Left lung (tissue), 10 donors: ENCODE results near the gene BDH2. TPM values are rescaled to one million over a fixed set of nuclear protein-coding genes. Genes with fewer than 3 reads are reported as not detected.

Source experiments
- ATAC-seq: fragments of 200-7000 bp; cut with Tn5 transposase; one replicate; pipeline ENCODE4 v1.9.1; 2020; ENCODE audit warnings: moderate library complexity
- DNase-seq, 4 donors: peaks; one replicate each; pipeline ENCODE4 v3.0.0-alpha.2; 2013 to 2020
- H3K27ac ChIP-seq, 2 donors: fragments of 200-600 bp; sonication (generic) in 1 of 2; one replicate each; pipeline versions ENCODE4 v1.5.0 to v1.8.0; 2020 to 2021
- H3K27me3 ChIP-seq, 2 donors: fragments of 200-600 bp; sonication (generic) in 1 of 2; one replicate each; pipeline versions ENCODE4 v1.5.0 to v1.8.0; 2020 to 2021
- H3K36me3 ChIP-seq, 2 donors: fragments of 200-600 bp; sonication (generic) in 1 of 2; one replicate each; pipeline versions ENCODE4 v1.5.0 to v1.8.0; 2020 to 2021
- H3K4me1 ChIP-seq, 2 donors: fragments of 200-600 bp; one replicate each; pipeline ENCODE4 v1.8.0; 2021
- H3K4me3 ChIP-seq, 2 donors: fragments of 200-600 bp; sonication (generic) in 1 of 2; one replicate each; pipeline versions ENCODE4 v1.5.0 to v1.8.0; 2020 to 2021; ENCODE audit warnings: mild to moderate bottlenecking in 1 of 2
- H3K9me3 ChIP-seq, 2 donors: fragments of 200-600 bp; sonication (generic) in 1 of 2; one replicate each; pipeline versions ENCODE4 v1.5.0 to v1.8.0; 2020 to 2021
- intact Hi-C, 2 donors: fragments of 100-400 bp; cut with DNase I; formaldehyde crosslinking; loops; one replicate each; pipeline versions ENCODE4 v1.11.2 to v1.14.2; 2022
- polyA plus RNA-seq, 6 donors: library from polyadenylated mRNA; unstranded; fragments of 120-200 nt; gene quantifications; one replicate each; pipeline ENCODE4 v1.2.1, GENCODE V29; 2013; ENCODE audit not compliant: insufficient read length in 6 of 6
- total RNA-seq, 2 donors: library from RNA; stranded (reverse); fragmentation: NEBNext Ultra II Directional; extraction: Animal tissue kit (Norgen Biotek cat#: 25700); gene quantifications; one replicate each; pipeline ENCODE4 v1.2.1, GENCODE V29; 2021
- TF ChIP-seq, protein P1 (sequence below), 2 donors: fragments of 200-600 bp; sonication (generic) in 1 of 2; IDR thresholded peaks; one replicate each; pipeline versions ENCODE4 v1.5.0 to v1.8.0; 2021; ENCODE audit warnings: antibody characterized with exemption in 2 of 2
- donor health status: DM: no; HTN: yes; CAD: no.
- donor health status: DM: no; HTN: no; CAD: no.

The BDH2 gene
- total and polyA plus RNA-seq, 8 donors, result 27.2 to 138 (median 113) TPM

DNA sequence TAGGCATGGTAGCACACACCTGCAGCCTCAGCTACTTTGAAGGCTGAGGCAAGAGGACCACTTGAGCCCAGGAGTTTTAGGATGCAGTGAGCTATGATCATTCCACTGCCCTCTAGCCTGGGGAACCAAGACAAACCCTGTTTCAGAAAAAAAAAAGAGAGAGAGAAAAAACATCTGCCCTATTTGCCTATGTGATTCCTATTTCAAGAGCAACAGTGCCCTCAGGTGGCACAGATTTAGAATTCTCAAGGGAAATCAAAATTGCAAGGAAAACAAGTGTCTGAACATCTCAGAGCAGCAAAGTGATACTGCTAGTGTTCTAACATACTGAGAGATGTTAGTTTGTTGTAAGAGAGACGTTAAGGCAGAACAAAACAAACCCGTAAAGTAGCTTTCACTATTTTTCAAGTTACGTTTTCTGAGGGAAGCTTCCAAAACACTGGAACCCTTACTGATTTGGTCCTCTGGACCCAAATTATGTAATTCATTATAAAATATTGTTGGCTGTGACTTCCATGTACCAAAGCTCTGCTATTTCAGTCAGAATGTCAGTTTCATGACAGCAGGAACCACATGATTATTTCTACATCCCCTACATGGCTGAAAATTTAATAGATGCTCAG is 7.9 kb downstream of the BDH2 start:
- no peaks in the 10 kb centered on the region for H3K9me3 ChIP-seq
- H3K27me3 ChIP-seq, result no peaks in the 10 kb centered on the region
- H3K4me1 ChIP-seq, result no peaks in the 10 kb centered on the region
- no peak overlapping the region for H3K4me3 ChIP-seq
- DNase-seq (peak in 2 of 4 donors; percentile 36 to 65), ATAC-seq (peak; percentile 69)
- H3K36me3 ChIP-seq, result peaks cover 0 to 39% of the 10 kb centered on the region in 2 donors
- TF ChIP-seq, protein P1, sequence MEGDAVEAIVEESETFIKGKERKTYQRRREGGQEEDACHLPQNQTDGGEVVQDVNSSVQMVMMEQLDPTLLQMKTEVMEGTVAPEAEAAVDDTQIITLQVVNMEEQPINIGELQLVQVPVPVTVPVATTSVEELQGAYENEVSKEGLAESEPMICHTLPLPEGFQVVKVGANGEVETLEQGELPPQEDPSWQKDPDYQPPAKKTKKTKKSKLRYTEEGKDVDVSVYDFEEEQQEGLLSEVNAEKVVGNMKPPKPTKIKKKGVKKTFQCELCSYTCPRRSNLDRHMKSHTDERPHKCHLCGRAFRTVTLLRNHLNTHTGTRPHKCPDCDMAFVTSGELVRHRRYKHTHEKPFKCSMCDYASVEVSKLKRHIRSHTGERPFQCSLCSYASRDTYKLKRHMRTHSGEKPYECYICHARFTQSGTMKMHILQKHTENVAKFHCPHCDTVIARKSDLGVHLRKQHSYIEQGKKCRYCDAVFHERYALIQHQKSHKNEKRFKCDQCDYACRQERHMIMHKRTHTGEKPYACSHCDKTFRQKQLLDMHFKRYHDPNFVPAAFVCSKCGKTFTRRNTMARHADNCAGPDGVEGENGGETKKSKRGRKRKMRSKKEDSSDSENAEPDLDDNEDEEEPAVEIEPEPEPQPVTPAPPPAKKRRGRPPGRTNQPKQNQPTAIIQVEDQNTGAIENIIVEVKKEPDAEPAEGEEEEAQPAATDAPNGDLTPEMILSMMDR (IDR thresholded peaks at IDR 0.05), result peak; percentile 15 to 21
- intact Hi-C loops, result no loop called here
- H3K27ac ChIP-seq, result no peak overlapping the region

- intact Hi-C loops, result no loop called here
- Histone ChIP-seq H3K9me3 (no peaks in the 10 kb centered on the region), H3K4me3 (no peak overlapping the region), H3K27me3 (no peaks in the 10 kb centered on the region), H3K4me1 (no peaks in the 10 kb centered on the region), H3K36me3 (peaks cover 0 to 59% of the 10 kb centered on the region in 2 donors), H3K27ac (no peak overlapping the region)
- ATAC-seq (no peak), DNase-seq (no peak)
- TF ChIP-seq, protein P1 (IDR thresholded peaks at IDR 0.05), result no peak
Observed at GRCh38 chr4:103089481-103089880, 10.2 kb downstream of the BDH2 start.

DNA sequence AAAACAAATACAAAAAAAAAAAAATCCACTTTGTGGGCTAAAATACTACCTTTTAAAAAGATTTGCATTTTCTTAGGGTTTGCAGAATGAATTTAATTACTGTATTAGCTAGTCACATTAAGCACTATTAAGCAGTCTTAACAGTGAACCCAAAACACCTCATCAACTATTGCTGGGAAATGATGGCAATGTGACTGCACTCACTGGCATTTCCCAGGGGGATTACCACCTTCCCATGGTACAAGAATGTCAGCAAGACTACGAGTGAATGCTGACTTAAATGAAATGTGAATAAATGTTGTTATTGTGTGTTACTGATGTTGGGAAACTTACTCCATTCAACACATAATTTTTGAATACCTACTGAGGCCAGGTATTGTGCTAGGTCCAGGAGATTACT is 13.1 kb downstream of the BDH2 start:
- no peak overlapping the region for H3K4me3 ChIP-seq
- H3K36me3 ChIP-seq, result peaks cover 0 to 59% of the 10 kb centered on the region in 2 donors
- no peaks in the 10 kb centered on the region for H3K4me1 ChIP-seq
- intact Hi-C loops, result no loop called here
- no peak overlapping the region for H3K27ac ChIP-seq
- no peak for ATAC-seq
- no peak for DNase-seq
- no peaks in the 10 kb centered on the region for H3K9me3 ChIP-seq
- TF ChIP-seq, protein P1 (IDR thresholded peaks at IDR 0.05), result no peak
- no peaks in the 10 kb centered on the region for H3K27me3 ChIP-seq

GRCh38 chr4:103085555-103086196 is 14.0 kb downstream of the BDH2 start:
- Histone ChIP-seq H3K36me3 (peaks cover 0 to 56% of the 10 kb centered on the region in 2 donors), H3K27ac (no peak overlapping the region), H3K27me3 (no peaks in the 10 kb centered on the region), H3K4me3 (no peak overlapping the region), H3K4me1 (no peaks in the 10 kb centered on the region), H3K9me3 (no peaks in the 10 kb centered on the region)
- intact Hi-C loops, result no loop called here
- TF ChIP-seq, protein P1 (IDR thresholded peaks at IDR 0.05), result no peak
- ATAC-seq (no peak), DNase-seq (no peak)

DNA sequence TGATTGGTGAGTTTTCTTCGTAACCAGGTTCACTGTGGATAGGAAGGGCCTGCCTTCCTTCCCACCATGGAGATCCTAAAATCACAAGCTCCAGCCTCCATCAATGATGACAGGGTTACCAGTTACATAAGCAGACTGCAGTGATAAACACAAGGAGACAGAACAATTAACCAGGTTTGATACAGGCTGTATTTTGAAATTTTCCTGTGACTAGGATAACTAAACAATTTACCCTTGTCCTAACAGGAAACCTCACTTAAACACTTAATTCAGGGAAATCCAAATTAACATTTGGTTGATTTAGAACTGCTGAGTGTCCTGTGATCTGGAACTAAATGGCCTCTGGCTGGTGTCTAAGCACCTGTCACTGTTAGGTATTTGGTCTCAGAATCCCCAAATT is 20.0 kb downstream of the BDH2 start:
- Histone ChIP-seq H3K36me3 (no peaks in the 10 kb centered on the region), H3K27ac (no peak overlapping the region), H3K4me3 (no peak overlapping the region), H3K9me3 (no peaks in the 10 kb centered on the region), H3K4me1 (peaks cover 4 to 22% of the 10 kb centered on the region in 2 donors), H3K27me3 (peaks cover 0 to 14% of the 10 kb centered on the region in 2 donors)
- intact Hi-C loops, result no loop called here
- TF ChIP-seq, protein P1 (IDR thresholded peaks at IDR 0.05), result no peak
- ATAC-seq, result no peak
- DNase-seq, result no peak
